CD4-positive, alpha-beta T cell treated with Interleukin-4 for 1 hour (primary cell): ENCODE data around the gene KDM4F.
A peak's percentile ranks its signal among the peaks of the same experiment; 100 is the strongest.
"Not testable (repeated sequence)": the region's sequence is repeated elsewhere in the genome, so short reads cannot be mapped to it uniquely, and the experiment has no call there.

Experiments
- DNase-seq, 2 donors: peaks; one replicate each; pipeline ENCODE4 v3.0.0-alpha.2; 2020 to 2022

KDM4F gene

DNA sequence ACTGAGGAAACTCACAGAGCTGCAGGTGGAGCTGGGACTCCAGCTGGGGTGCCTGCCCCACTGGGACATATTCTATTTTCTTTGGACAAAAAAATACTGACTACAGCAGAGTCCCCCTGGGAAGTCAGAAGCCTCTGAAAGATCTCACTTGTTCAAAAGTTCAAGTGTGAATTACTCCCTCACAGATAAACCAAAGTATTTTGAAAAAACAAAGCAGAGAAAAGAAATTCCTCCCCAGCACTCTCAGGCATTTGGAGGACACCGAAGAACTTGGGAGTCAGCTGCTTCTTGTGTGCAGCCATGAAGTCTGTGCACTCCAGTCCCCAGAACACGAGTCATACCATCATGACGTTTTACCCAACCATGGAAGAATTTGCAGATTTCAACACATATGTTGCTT lies at the start of gene KDM4F:
KDM4F (plus strand) TSS at position 301 of the 400 bp plus-strand sequence.
- DNase-seq = not testable (repeated sequence)

DNA sequence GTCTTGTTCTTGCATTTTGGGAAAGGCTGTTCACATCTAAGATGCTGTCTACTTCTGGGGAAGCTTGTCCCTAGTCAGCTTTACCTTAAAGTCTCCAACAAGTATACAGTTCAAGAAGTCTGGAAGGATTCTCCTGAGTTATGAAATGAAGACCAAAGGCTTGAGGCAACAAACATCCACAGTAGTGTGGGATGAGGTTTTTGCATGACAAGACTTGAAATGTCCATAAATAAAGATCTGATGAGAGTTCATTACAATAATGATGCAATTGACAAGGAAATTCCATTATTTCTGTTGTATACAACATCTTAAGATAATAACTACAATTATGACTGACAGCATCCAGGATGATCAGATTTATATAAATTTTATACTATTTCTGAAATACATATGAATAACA lies 45.5 kb upstream of the KDM4F start:
- no peak for DNase-seq

DNA sequence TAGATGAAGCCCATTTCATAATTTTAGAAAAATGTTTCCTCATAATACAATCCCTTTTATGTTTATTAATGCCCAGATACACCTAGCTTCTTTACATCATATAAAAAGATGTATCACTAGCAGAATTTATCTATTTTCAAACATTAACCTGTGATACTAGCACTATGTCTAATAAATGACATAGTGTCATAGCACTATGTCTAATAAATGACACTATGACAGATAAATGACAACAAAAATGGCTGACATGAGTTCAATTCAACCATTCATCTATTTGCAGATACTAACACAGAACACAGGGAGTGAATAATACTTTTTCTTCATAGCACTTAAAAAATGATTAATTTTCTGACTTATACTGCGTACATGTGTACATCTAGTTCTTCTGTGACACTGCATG lies 43.6 kb upstream of the KDM4F start:
- no peak for DNase-seq

DNA sequence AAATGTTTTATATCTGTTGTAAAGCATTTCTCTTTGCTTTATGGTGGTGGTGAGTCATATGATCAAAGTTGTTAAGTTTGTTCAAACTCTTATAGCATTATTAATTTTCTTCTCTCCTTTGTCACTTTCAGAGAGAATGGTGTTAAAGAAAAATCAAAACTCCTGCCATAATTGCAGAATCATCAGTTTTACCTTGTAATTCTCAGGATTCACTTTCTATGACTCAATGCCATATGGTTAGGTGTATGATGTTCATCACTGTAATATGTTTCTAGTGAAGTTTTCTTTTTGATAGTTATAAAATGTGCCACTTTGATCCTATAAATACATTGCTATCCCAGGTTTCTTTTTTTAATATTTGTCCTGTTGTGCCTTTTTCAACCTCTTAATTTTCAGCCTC lies 37.8 kb upstream of the KDM4F start:
- no peak for DNase-seq

DNA sequence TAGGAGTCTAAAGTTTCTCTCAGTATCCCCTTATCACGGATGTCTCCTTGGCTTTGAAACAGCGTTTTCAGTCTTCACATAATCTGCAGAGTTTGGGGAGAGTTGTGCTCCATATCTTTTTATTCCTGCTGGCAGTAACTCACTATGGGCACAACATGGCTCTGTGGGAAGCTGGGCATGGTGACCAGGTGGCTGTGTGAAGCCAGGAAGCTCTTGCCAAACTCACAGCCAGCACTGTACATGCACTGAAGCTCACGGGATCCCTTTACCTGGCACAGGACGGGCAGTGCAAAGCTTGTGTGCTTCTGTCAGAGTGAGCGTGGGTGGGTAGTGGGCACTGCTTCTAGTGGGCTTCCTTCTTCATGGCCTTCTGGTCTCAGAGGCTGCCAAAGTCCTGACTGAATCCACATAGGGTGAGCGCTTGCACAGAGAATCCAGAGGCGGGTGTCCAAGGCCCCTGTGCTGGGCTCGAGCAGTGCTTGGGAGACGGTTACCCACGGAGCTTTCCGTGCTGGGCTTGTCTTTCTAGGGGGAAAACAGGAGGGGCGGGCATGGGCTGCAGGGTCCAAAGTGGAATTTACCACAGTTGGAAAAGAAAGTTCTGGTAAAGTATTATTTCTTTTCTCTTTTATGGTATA lies 34.9 kb upstream of the KDM4F start:
- no peak for DNase-seq

DNA sequence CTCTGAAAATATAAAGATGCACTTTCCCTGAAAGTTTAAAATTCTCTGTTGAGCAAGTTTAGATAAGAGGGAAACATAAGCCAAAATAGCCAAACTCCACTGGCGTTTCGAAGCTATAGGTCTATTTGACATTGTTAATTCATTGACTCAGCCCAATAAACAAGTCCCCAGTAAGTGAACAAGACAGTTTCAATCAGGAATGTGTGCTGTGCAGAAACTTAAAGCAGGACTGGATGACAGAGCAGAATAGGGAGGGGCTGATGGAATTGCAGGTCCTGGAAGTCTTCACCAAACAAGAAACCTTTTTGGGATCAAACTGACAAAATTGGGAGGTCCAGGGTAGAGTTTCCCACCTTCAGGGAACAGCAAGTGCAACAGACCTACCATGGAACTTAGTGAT lies 33.1 kb upstream of the KDM4F start:
- no peak for DNase-seq

DNA sequence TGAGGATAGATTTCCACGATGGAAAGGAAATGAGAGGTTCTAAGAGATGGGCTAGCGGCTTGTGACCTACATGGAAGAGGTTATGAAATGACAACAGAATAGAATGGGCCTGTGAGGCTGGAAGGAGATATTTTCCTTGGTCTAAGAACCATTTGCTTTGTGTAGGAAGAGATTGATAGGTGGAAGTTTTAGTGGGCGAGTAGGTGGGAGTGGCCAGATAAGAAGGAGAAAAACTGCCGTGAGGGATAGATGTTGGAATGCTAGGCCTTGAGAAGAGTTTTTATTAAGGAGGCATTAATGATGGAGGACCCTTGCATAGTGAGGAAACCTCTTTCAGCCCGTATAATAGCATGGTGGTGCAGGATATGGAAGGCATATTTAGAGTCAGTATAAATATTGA lies 27.8 kb upstream of the KDM4F start:
- not testable (repeated sequence) for DNase-seq

DNA sequence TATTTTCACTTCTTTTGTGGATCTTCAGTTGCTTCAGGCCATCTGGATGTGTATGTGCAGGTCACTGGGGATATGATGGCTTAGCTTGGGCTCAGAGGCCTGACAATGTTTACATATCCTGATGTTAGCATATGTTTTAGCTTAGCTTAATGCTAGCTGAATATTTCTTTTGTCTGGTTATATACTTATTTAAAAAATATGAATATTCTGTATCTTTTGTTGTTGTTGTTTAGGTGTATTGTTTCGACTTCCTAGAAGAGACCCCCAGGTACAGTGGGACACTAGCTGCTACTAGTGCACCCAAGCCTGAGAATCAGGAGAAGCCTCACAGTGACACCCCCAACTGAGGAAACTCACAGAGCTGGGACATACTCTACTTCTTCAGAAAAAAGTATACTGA lies 24.3 kb upstream of the KDM4F start, which contains the start of gene KDM4E:
KDM4E (plus strand) TSS at position 301 of the 400 bp plus-strand sequence. CDS start 300 bp downstream, outside the sequence.
- no peak for DNase-seq

DNA sequence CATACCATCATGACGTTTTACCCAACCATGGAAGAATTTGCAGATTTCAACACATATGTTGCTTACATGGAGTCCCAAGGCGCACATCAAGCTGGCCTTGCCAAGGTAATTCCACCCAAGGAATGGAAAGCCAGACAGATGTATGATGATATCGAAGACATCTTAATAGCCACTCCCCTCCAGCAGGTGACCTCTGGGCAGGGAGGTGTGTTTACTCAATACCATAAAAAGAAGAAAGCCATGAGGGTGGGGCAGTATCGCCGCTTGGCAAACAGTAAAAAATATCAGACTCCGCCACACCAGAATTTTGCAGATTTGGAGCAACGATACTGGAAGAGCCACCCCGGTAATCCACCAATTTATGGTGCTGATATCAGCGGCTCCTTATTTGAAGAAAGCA lies 23.6 kb upstream of the KDM4F start:
- not testable (repeated sequence) for DNase-seq

DNA sequence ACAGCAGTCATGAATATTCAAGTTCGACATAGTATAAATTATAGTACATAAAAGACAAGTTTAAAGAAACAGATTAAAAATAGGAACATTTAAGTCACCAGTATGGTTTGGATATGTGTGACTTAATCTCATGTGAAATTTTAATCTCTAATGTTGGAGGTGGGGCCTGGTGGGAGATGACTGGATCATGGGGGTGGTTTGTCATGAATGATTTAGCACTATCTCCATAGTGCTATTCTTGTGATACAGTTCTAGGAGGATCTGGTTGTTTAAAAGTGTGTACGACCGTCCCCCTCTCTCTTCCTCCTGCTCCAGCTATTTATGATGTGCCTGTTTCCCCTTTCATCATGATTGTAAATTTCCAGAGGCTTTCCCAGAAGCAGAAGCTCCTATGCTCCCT lies 20.9 kb upstream of the KDM4F start:
- DNase-seq = no peak

DNA sequence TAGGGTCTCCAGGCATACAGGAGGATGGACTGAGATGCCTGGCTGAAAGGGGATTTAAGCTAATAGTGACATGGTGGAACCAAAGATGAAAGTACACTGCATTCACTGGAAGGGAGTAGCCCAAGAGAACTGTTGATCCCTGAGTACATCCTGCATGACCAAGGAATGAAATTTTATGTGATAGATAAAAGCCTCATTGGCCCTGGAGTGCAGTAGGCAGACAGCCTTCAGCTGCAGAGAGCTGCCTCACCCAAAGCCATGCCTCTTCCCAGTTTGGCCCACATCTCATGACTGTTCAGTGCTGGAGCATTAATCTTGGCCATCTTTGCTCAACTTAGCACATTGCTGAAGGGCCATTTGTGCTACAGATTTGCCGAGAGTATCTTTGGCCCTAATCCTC lies 16.2 kb upstream of the KDM4F start:
- DNase-seq = no peak

DNA sequence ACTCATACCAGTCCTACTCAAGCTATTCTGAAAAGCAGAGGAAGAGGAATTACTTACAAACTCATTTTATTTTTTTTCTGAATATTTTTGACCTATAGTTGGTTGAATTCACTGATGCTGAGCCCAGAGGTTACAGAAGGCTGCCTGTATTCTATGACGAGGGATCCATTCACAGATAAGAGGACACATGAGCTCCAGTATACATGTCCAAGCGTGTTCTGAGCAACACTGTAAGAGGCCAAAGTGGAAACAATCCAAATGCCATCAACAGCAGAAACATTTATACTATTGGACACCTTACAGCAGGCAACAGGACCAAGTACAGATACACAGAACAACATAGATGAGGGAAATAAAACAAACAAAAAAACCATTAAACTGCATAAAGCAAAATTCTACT lies 13.9 kb upstream of the KDM4F start:
- DNase-seq = no peak

DNA sequence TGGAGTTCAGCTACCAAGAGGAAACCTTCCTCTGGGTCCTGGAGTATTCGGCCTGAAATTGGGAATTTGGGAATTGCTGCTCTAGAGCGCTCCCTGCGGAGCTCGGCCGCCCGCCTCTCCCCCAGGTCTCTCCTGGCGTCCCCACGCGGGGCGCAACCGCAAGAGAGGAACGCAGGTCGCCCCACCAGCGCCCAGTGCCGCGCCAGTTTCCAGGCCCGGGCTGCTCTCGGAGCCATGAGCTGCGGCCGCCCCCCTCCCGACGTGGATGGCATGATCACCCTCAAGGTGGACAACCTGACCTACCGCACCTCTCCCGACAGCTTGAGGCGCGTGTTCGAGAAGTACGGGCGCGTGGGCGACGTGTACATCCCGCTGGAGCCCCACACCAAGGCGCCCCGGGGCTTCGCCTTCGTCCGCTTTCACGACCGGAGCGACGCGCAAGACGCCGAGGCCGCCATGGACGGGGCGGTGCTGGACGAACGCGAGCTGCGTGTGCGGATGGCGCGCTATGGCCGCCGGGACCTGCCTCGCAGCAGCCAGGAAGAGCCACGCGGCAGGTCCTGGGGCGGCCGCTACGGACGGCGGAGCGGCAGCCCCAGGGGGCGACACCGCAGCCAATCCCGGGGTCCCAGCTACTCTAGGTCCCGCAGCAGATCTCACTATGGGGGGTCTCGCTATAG lies 11.7 kb upstream of the KDM4F start:
- DNase-seq = peak in 1 of 2 donors; percentile 18

DNA sequence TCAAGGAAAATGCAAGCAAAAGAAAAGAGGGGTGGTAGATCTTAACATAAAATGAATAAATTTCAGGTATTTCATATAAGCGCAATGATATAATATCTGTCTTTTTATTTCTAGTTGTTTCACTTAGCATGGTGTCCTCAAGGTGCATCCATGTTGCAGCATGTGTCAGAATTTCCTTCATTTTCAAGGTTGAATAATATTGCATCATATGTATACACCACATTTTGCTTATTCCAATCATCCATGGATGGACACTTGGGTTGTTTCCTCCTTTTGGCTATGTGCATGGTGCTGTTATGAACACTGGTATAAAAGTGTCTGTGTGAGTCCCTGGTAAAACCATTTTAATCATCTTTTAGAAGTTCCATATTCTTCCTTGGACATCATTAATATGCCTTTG lies 7.0 kb upstream of the KDM4F start:
- DNase-seq = no peak

DNA sequence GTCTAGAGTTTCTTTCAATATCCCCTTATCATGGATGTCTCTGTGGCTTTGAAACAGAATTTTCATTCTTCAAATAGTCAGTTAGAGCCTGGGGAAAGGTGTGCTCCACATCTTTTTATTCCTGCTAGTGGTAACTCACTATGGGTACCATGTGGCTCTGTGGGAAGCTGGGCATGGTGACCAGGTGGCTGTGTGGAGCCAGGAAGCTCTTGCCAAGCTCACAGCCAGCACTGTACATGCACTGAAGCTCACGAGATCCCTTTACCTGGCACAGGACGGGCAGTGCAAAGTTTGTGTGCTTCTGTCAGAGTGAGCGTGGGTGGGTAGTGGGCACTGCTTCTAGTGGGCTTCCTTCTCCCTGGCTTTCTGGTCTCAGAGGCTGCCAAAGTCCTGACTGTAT lies 6.3 kb upstream of the KDM4F start:
- no peak for DNase-seq

DNA sequence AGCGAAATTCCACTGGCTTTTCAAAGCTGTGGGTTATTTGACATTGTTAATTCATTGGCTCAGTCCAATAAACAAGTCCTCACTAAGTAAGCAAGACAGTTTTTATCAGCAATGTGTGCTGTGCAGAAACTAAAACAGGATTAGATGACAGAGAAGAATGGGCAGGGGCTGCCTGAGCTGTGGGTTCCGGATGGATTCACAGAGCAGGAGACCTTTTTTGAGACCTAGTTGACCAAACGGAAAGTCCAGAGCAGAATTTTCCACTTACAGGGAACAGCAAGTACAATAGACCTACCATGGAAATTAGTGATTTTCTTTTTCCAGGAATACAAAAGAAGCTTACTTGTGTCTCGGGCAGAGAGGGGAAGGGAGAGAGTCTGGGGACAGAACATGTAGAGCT lies 5.2 kb upstream of the KDM4F start:
- no peak for DNase-seq

DNA sequence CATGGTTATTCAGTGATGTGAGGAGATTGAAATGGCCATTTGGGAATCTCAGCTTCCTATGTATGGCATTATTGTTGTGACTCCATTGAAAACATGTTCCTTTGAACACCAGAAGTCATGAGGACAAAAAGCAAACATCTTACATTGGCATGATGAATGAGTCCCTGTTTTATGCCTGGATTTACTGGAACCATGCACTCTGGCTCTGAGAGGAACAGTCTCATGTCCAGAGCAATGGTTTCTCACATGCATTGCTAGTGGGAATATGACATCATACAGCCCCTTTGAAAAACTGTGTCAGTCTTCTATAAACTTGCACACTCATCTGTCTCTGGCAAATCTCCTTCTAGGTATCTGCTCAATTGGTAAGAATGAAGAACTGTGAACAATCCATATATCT lies 3.4 kb upstream of the KDM4F start:
- DNase-seq = no peak

DNA sequence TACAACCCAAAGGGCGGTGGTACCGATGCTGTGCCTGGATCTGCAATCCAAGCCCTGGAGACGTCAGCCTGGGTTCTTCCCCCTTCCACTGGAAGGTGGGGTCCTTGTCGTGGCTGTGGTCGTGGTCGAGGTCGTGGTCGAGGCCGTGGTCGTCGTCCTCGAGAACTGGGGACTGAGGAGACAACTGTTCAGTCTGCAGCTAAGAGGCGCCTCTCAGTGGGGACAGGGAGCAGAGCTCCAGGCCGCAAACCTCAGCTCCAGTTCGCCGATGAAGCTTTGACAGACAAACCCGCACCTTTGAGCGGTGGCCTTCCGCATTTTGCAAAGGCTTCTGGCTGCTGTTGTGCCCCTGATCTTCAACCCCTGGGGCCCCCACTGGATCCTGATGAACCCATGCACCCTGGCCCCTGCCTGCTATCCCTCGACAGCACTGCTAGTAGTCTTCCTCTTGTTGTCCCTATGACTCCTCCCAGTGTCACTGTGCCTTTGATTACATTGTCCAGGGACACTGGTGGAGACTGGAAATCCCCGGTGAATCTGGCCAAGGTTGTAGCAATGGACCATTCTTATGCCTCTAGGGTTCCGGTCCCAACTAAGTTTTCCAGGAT lies 1.5 kb downstream of the KDM4F start:
- DNase-seq = no peak

DNA sequence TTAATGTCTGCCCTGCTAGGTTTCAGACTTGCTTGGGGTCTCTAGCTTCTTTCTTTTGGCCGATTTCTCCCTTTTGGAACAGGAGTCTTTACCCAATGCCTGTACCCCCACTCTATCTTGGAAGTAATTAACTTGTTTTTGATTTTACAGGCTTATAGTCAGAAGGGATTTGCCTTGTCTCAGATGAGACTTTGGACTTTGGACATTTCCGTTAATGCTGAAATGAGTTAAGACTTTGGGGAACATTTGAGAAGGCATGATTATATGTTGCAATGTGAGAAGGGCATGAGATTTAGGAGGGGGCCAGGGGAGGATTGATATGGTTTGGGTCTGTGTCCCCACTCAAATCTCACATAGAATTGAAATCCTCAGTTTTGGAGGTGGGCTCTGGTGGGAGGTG lies 5.1 kb downstream of the KDM4F start:
- no peak for DNase-seq

DNA sequence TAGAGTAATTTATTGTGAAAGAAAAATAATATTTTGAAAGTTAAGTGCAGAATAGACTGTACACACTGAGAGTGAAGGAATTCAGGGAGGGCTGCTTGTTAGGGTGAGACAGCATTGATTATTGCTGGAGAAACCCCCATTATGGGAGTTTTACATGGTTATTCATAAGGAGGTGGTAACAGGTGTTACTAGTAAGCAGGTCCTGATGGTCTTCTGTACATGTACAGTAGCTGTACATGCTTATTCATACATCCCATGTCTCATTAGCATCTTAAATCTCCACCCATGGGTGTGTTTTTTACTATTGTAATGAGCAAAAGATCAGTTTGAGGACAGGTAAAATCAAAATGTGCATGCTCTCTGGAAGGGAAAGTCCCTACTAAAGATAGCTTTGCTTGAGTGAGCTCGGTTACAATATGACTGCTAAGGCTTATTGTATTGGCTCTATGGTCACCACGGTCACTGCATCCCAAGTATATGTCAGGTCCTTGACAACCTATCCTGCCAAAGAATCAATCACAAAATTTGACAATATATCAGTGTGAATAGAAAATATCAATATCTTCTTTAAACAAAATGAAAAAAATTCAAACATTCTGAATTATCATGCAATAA lies 6.2 kb downstream of the KDM4F start:
- DNase-seq = no peak

DNA sequence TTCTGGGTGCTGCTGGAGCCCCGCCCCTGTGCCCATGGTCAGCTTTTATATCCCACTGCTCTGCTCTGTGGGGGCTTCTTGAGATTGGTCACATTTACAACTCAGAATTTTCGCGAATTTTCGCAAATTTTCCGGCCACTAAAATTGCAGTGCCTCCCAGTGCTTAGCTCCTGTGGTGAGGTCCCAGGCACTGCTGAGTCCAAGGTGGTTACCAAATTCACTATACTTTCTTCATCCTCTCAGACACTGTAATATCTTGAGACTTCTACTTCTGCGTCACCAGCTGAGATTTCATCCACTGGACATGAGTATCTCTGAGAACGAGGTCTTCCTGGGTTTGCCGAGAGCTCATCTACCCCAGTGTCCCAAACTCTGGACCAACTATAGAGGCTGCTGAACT lies 8.7 kb downstream of the KDM4F start:
- no peak for DNase-seq

DNA sequence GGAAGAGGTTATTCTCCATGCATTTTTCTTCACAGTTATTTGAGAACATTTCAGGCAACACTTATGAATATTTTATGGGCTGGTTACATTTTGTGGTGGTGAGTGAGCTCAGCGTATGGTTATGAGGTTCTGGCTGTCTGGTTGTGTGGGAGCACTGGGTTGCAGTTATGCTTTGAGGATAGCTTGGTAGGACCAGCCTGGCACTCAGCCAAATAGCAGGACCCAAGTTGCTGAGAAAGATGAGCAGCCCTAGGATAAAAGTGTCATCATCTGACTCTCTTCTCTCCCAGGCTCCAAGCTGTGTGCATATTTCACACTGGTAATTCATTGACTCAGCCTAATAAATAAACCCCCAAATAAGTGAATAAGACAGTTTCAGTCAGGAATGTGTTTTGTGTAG lies 9.4 kb downstream of the KDM4F start:
- DNase-seq = no peak

DNA sequence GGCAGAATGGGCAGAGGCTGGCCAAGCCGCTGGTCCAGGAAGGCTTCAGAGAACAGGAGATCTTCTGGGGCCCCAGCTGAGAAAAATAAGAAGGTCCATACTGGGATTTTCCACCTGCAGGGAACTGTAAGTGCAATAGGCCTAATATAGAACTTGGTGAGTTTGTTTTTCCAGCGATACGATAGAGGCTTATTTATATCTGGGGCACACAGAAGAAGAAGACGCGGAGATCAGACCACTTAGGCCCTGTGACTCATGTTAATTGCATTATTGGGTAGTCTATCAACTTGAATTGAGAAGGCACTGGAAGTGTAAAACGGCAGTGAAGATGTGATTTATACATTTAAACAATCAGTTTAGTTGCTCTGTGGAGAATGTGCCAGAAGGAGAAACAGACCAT lies 9.8 kb downstream of the KDM4F start:
- DNase-seq = no peak

DNA sequence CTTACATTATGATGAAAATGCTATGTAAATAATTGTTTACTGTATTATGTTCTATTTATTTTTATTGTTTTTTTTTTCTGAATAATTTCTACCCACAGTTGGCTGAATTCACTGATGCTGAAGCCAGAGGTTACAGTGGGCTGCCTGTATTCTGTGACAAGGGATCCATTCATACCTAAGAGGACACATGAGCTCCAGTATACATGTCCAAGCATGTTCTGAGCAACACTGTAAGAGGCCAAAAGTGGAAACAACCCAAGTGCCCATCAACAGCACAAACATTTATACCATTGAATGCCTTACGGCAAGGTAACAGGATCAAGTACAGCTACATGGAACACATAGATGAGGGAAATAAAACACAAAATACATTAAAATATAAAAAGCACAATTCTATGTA lies 16.1 kb downstream of the KDM4F start:
- no peak for DNase-seq
